Thoracic aorta (tissue), 2 donors: ENCODE results near the gene SCN3B. TPM values are rescaled to one million over a fixed set of nuclear protein-coding genes. Genes with fewer than 3 reads are reported as not detected.

ENCODE experiments used
- ATAC-seq: fragments of 150-250 bp; one replicate; pipeline ENCODE4 v1.8.0; 2017; ENCODE audit warnings: low read depth; ENCODE audit not compliant: insufficient number of reproducible peaks, low FRiP score
- DNase-seq: peaks from one replicate; pipeline ENCODE4 v3.0.0-alpha.2; 2020; ENCODE audit warnings: low spot score
- H3K27ac ChIP-seq, 2 donors: fragments of 200-600 bp; sonication (generic); 1 replicate in 1 of 2; 2 replicates in 1 of 2; pipeline ENCODE4 v1.5.1; 2016; ENCODE audit warnings: mild to moderate bottlenecking in 2 of 2, moderate library complexity in 2 of 2
- H3K27me3 ChIP-seq: fragments of 200-600 bp; sonication (generic); replicated peaks from 2 replicates; pipeline ENCODE4 v1.6.0; 2016; ENCODE audit warnings: mild to moderate bottlenecking; ENCODE audit not compliant: insufficient read depth
- H3K36me3 ChIP-seq: fragments of 200-600 bp; sonication (generic); one replicate; pipeline ENCODE4 v1.5.1; 2016
- H3K4me1 ChIP-seq, 2 donors: fragments of 200-600 bp; sonication (generic); 1 replicate in 1 of 2; 2 replicates in 1 of 2; pipeline versions ENCODE4 v1.5.1 to v1.6.0; 2016; ENCODE audit warnings: low read depth in 2 of 2, mild to moderate bottlenecking in 1 of 2; ENCODE audit not compliant: control insufficient read depth in 1 of 2
- H3K4me3 ChIP-seq: fragments of 200-600 bp; sonication (generic); 2 replicates; pipeline ENCODE4 v1.5.1; 2016; ENCODE audit warnings: mild to moderate bottlenecking
- H3K9me3 ChIP-seq: fragments of 200-600 bp; sonication (generic); 2 replicates; pipeline ENCODE4 v1.5.1; 2016
- CTCF ChIP-seq: fragments of 200-600 bp; sonication (generic); IDR thresholded peaks from one replicate; pipeline ENCODE4 v1.5.1; 2019; ENCODE audit warnings: antibody characterized with exemption
- total RNA-seq, 2 donors: library from RNA; depleted of rRNA; stranded (reverse); fragments of >200 nt; gene quantifications; one replicate each; pipeline versions ENCODE4 v1.1.0 to v1.2.3, GENCODE V29; 2016

Gene SCN3B
- total RNA-seq, 2 donors from 2014 or later, result 0.35 TPM; not detected in 1

- no peak overlapping the region for H3K4me3 ChIP-seq
- ATAC-seq (no peak), DNase-seq (no peak)
- no peak for TF ChIP-seq CTCF
- H3K9me3 ChIP-seq, result no peaks in the 10 kb centered on the region
- no peak overlapping the region for H3K27ac ChIP-seq
- no peaks in the 10 kb centered on the region for H3K36me3 ChIP-seq
- H3K4me1 ChIP-seq, result no peaks in the 10 kb centered on the region
- H3K27me3 ChIP-seq, result no peaks in the 10 kb centered on the region
Observed at GRCh38 chr11:123640029-123640428, 14.4 kb downstream of the SCN3B start.

- DNase-seq (no peak), ATAC-seq (no peak)
- Histone ChIP-seq H3K4me3 (no peak overlapping the region), H3K27ac (no peak overlapping the region), H3K27me3 (no peaks in the 10 kb centered on the region), H3K36me3 (no peaks in the 10 kb centered on the region), H3K9me3 (no peaks in the 10 kb centered on the region), H3K4me1 (no peaks in the 10 kb centered on the region)
- TF ChIP-seq CTCF, result no peak
Observed at GRCh38 chr11:123630126-123630608, 24.3 kb downstream of the SCN3B start.

GRCh38 chr11:123628936-123629683 is 25.3 kb downstream of the SCN3B start:
- DNase-seq (no peak), ATAC-seq (no peak)
- Histone ChIP-seq H3K4me1 (no peaks in the 10 kb centered on the region), H3K4me3 (no peak overlapping the region), H3K27me3 (no peaks in the 10 kb centered on the region), H3K27ac (no peak overlapping the region), H3K36me3 (no peaks in the 10 kb centered on the region), H3K9me3 (no peaks in the 10 kb centered on the region)
- no peak for TF ChIP-seq CTCF

GRCh38 chr11:123624974-123625373 is 29.4 kb downstream of the SCN3B start:
- Histone ChIP-seq H3K4me1 (no peaks in the 10 kb centered on the region), H3K9me3 (no peaks in the 10 kb centered on the region), H3K4me3 (no peak overlapping the region), H3K27me3 (no peaks in the 10 kb centered on the region), H3K36me3 (no peaks in the 10 kb centered on the region), H3K27ac (no peak overlapping the region)
- ATAC-seq (no peak), DNase-seq (no peak)
- no peak for TF ChIP-seq CTCF

GRCh38 chr11:123622576-123622975 is 31.8 kb downstream of the SCN3B start:
- Histone ChIP-seq H3K4me3 (no peak overlapping the region), H3K4me1 (no peaks in the 10 kb centered on the region), H3K27ac (no peak overlapping the region), H3K36me3 (no peaks in the 10 kb centered on the region), H3K27me3 (no peaks in the 10 kb centered on the region), H3K9me3 (no peaks in the 10 kb centered on the region)
- TF ChIP-seq CTCF, result no peak
- no peak for ATAC-seq
- DNase-seq, result no peak
